Measurements from ENCODE around the gene ZNF652.
"Not testable (repeated sequence)": the region's sequence is repeated elsewhere in the genome, so short reads cannot be mapped to it uniquely, and the experiment has no call there.

GRCh38 chr17:49286261-49286973, 75.6 kb downstream of the ZNF652 start:
- not testable (repeated sequence) for TF ChIP-seq CTCF, POLR2A (IDR thresholded peaks at IDR 0.05)
